ENCODE results near the gene CAMTA1.
"Not testable (repeated sequence)": the region's sequence is repeated elsewhere in the genome, so short reads cannot be mapped to it uniquely, and the experiment has no call there.

The CAMTA1 gene

GRCh38 chr1:7590426-7590790 lies 805.2 kb downstream of the CAMTA1 start:
- DNase-seq (ENCODE audit: low spot score), result no peak

DNA sequence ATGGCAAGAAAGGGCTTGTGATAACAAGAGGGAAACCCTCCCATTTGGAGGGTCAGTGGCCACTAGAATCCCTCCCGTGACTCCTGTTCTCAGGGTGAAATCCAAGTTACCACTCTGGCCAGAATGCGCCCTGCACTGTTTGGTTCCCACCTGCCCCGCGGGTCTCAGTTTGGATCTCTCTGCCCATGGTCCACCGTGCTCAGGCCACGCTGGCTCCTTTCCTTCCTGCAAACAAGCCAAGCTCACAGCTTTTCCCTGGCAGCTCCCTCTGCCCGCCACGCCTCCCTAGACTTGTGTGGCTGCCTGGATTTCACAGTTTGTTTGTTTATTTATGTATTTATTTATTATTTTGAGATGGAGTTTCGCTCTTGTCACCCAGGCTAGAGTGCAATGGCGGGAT lies 806.3 kb downstream of the CAMTA1 start:
- DNase-seq (ENCODE audit: low spot score), result no peak

DNA sequence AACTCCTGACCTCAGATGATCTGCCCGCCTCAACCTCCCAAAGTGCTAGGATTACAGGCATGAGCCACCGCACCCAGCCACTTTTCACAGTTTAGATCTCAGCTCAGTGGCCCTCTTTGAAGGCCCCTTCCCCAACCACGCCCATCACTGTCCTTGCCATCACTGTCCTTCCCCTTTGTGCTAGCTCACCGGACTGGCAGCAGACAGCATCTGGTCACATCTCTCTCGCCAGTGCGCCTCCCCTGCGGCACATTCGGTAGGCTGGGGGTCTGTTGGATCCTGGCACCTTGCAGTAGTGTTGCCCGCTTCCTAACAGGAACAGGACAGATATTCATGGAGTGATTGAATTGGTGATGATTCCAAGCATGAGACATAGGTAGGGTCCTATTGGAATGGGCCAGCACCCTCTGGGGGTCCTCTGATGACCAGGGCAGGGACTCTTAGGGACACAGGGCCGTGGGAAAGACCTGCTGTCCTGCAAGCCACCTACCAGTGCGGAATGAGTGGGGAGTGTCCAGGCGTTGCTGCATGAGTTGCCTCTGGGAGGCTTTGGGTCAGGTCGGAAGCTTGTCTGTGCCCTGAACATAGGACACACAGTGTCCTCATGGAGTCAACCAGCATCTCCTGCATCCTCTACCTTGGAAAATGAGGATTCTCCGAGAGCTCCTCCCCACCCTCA lies 807.0 kb downstream of the CAMTA1 start:
- no peak for DNase-seq (ENCODE audit: low spot score)

DNA sequence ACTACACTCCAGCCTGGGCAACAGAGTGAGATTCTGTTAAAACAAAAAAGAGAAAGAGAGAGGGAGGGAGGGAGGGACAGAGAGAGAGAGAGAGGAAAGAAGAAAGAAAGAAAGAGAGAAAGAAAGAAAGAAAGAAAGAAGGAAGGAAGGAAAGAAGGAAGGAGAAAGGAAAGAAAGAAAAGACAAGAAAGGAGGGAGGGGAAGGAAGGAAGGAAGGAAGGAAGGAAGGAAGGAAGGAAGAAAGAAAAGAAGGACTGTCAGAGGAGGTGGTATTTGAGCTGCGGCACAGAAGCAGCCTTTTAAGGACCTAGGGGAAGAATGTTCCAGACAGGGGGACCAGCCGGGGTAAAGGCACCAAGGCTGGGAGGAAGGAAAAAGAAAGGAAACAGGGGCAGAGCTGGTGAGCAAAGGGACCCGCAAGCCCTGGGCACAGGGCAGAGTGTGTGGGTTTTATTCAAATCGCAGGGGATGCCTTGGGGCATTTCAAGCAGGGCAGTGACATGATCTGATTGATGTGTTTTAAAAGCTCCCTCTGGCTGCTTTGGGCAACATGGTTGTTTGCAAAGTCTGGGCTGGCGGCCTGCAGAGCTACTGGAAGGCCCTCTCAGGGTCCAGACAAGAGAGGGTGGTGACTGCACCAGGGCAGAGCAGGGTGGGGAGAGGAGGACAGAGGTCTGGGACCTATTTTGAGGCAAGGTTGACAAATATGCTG lies 808.9 kb downstream of the CAMTA1 start:
- no peak for DNase-seq (ENCODE audit: low spot score)

DNA sequence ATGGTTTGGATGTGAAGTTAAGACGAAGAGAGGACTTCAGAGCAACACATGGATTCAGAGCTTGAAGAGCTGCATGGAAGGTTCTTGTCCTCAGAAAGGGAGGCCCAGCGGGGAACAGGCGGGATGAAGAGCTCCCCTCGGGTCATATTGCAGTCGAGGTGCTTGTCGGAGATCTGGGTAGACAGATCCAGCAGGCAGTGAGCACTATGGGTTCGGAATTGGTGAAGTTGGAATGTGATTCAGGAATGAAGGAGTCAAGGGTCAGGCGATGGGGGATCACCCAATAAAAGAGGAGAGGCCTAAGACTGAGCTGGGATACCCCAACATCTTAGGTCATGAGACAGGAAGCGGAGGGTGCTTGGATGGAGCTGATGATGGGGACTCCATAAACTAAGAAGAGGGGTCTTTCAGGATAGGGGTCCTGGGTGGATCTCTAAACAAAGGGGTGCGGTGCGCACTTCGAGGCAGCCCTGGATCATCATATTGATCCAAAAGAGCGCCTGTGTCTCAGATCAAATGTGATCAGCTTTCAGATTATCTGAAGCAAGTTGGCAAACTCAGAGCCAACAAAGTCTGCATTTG lies 809.6 kb downstream of the CAMTA1 start:
- DNase-seq (ENCODE audit: low spot score), result no peak

DNA sequence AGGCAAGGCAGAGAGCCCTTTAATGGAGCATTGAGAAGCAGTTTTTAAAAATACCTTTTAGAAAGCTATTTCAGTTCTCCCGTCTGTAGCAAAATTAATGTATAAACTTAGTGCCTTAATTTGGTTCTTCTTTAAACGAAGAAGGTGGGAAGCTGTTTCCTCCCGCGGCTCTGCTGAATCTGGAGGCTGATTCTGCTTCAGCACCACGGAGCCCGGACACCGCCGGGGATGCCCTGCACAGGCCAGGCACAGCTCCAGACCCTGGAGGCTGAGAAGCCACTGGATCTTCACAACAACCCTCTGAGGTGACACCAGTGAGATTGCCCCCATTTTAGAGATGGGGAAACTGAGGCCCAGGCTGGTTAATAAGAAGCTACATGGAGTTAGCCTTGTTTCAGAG lies 810.1 kb downstream of the CAMTA1 start:
- no peak for DNase-seq (ENCODE audit: low spot score)

GRCh38 chr1:7596126-7596965 lies 811.1 kb downstream of the CAMTA1 start:
- no peak for DNase-seq (ENCODE audit: low spot score)

DNA sequence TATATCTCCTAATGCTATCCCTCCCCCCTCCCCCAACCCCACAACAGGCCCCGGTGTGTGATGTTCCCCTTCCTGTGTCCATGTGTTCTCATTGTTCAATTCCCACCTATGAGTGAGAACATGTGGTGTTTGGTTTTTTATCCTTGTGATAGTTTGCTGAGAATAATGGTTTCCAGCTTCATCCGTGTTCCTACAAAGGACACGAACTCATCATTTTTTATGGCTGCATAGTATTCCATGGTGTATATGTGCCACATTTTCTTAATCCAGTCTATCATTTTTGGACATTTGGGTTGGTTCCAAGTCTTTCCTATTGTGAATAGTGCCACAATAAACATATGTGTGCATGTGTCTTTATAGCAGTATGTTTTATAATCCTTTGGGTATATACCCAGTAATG lies 812.8 kb downstream of the CAMTA1 start:
- DNase-seq (ENCODE audit: low spot score), result not testable (repeated sequence)

- DNase-seq (ENCODE audit: low spot score), result not testable (repeated sequence)
These were observed 819.7 kb downstream of the CAMTA1 start for GRCh38 chr1:7604906-7605305.

- no peak for DNase-seq (ENCODE audit: low spot score)
These were observed 820.8 kb downstream of the CAMTA1 start for GRCh38 chr1:7606096-7606495.

GRCh38 chr1:7607097-7607496 lies 821.8 kb downstream of the CAMTA1 start:
- DNase-seq (ENCODE audit: low spot score), result no peak

- no peak for DNase-seq (ENCODE audit: low spot score)
These were observed 823.5 kb downstream of the CAMTA1 start for GRCh38 chr1:7608628-7609305.

DNA sequence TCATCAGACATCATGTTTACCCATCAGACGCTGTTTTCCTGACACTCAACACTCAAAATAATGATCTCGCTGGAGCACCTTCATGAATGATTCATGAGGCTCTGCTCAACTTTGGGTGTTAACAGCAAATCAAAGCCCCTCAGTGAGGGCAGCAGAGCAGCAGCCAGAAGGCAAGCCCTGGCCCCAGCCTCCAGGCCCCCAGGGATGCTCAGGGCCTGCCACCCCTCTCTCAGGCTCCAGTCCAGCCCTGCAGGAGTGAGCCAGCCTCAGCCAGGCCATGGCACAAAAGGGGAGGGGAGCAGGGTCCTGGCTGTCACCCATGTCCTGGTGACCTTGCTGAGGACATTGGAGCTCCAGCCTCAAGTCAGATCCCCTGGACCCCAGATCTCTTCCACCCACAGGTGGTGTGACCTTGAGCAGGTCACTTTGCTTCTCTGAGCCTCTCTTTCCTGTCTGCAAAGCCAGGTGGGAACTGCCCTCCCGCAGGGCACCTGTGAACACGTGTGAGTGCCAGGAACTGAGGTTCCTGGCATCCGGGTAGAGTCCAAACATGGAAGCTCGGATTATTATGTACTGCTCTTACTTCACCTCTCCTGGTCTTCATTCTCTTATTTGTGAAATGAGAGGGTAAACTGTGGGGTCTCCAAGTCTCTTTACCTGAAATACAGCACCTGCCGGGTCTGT lies 824.2 kb downstream of the CAMTA1 start:
- DNase-seq (ENCODE audit: low spot score), result no peak

DNA sequence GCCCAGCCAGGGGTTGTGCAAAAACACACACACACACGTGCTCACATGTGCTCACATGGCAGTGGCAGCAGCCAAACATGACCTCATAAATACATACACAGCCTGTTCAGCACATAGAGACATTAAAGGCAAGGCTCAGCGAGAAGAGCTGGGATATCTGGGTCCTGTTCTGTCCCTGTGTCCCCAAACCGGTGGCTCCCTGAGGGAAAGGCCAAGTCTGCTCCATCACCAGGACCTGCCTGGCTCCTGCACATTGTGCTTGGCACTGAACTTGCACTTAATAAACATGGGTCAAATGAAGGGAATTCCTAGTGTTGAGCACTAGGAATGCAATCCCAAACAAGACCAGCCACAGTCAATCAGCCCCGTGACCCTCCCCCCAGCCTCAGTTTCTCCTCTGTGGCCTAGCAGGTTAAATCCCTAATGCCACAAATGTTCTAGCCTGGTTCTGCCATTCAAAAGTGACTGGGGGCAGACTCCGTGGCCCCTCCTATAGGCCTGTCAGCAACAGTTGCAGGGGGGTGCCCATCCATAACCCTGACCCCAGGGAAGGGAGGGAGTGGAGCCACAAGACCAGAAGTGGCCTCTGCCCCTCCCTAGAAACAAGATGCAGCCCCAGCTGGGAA lies 825.0 kb downstream of the CAMTA1 start:
- no peak for DNase-seq (ENCODE audit: low spot score)

DNA sequence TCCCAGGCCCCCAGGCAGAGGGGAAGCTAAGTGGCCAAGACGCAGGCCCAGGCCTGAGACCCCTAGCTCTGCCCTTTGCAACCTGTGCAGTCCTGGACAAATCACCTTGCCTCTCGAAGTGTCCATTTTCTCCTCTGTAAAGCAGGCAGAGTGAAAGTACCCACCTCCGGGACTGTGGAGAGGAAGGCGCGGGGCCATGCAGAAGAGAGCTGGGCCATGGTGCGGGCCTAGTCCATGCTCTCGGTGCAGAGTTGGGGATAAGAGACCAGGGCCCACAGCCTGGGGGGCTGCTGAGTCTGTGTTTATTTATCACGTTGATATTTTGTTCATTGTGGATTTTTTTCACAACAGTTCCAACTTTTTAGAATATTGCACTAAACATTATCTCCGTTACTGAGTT lies 825.7 kb downstream of the CAMTA1 start:
- DNase-seq (ENCODE audit: low spot score), result no peak

DNA sequence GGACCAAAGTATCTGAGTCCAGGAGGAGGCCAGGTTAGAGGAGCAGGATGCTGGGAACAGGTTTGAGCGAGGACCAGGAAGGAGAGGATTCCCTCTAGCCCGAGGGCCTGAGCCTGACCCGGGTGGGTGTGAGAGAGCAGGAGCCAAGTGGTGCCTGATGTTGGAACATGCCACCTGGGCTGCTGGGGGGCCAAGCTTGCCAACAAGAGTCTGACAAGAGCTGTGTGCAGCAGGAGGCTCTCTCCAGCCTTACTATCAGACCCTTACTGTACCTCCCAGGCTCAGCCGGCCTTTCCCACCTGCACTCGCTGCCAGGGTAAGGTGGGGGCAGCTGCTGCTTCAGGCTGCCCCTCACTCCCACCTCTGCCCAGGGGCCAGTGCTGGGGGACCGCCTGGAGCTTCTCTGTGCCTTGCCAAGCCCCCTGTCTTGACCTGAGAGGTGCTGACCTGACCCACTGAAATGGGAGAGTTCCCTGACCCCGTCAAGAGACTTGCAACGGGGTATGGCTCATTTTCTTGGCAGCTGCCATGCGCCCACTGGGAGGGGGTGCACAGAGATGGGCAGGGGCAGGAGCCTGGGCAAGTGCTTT lies 826.3 kb downstream of the CAMTA1 start:
- DNase-seq (ENCODE audit: low spot score), result no peak

- no peak for DNase-seq (ENCODE audit: low spot score)
These were observed 828.0 kb downstream of the CAMTA1 start for GRCh38 chr1:7613106-7613850.

- no peak for DNase-seq (ENCODE audit: low spot score)
These were observed 828.6 kb downstream of the CAMTA1 start for GRCh38 chr1:7613851-7614205.

- no peak for DNase-seq (ENCODE audit: low spot score)
These were observed 829.4 kb downstream of the CAMTA1 start for GRCh38 chr1:7614576-7615074.

- no peak for DNase-seq (ENCODE audit: low spot score)
These were observed 829.9 kb downstream of the CAMTA1 start for GRCh38 chr1:7615138-7615537.

All from RKO (cell line).